Astrocyte of the hippocampus (primary cell): ENCODE data around the gene KRTAP27-1.

Experiments used
- DNase-seq: peaks from one replicate; pipeline ENCODE4 v3.0.0; 2011; ENCODE audit warnings: low read depth, low spot score

Gene KRTAP27-1

DNA sequence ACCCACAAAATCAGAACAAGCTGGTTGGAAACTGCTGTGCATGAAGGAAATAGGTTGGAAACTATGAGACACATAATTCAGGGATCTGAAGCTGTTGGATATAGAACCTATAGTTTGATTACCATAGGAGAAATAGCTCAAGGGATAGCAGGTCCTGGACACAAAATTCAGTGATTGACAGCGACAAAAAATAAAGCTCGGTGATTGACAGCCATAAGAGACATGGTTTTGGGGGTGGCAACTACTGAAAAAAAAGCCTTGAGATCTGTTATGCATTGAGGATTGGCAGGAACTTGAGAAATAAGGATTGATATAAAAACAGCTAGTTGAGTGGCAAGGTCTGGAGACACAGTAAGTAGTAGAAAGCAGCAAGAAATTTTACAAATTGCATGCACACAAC lies 48.3 kb downstream of the KRTAP27-1 start, which contains the start of gene KRTAP25-1:
Gene KRTAP25-1 (minus strand): TSS at position 300 of the 400 bp plus-strand sequence. CDS start 24 bp downstream, at position 276.
- DNase-seq: no peak
